Stimulated activated CD8-positive, alpha-beta memory T cell treated with anti-CD3 and anti-CD28 coated beads, Interleukin-4, amount 100 ng/mL, for 4 hours (primary cell): ENCODE results near the gene FGF7.
"Not testable (repeated sequence)": the region's sequence is repeated elsewhere in the genome, so short reads cannot be mapped to it uniquely, and the experiment has no call there.

ENCODE experiments used
- DNase-seq, 2 donors: peaks; one replicate each; pipeline ENCODE4 v3.0.0-alpha.2; 2020; ENCODE audit warnings: low read depth in 2 of 2, low spot score in 1 of 2

The FGF7 gene, protein sequence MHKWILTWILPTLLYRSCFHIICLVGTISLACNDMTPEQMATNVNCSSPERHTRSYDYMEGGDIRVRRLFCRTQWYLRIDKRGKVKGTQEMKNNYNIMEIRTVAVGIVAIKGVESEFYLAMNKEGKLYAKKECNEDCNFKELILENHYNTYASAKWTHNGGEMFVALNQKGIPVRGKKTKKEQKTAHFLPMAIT

DNA sequence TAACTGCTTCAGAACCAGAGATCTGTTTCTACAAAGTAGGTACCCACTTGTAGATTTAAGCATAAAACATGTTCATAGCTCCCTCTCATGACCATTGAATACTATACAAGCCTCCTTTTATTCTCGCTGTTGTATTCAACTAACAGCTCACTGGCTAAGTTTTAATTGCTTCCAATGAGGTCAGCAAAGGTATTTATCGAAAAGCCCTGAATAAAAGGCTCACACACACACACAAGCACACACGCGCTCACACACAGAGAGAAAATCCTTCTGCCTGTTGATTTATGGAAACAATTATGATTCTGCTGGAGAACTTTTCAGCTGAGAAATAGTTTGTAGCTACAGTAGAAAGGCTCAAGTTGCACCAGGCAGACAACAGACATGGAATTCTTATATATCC, at the start of gene FGF7:
TSS of gene FGF7 (plus strand) at position 222 of the 400 bp plus-strand sequence. CDS start 1,056 bp downstream, outside the sequence.
- DNase-seq, result no peak

DNA sequence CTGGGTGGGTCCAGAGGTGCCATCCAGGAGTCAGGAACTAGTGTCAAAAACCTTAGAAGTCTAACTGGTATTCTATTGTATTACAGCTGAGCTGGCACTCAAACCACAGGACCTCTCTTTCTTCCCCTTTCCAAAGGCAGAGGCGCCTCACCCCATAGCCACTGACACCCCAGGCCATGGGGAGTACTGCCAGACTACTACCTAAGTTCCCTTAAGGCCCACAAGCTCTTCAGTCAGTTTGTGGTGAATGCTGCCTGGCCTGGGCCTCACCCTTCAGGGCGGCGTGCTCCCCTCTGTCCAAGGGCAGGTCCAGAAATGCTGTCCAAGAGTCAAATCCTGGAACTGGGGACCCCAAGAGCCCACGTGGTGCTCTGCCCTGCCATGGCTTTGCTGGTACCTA, 43.0 kb upstream of the FGF7 start:
- DNase-seq, result no peak

DNA sequence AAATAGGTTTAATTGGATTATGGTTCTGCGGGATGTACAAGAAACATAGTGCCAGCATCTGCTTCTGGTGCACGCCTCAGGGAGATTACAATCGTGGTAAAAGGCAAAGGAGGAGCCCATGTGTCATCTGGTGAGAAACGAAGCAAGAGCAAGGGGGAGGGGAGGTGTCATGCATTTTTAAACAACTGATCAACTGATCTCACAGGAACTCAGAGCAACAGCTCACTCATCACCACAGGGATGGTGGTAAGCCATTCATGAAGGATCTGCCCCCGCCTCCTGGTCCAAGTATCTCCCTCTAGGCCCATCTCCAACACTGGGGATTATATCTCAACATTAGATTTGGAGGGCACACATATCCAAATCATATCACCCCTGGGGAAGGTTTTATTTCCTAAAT, 42.1 kb upstream of the FGF7 start:
- DNase-seq, result no peak

DNA sequence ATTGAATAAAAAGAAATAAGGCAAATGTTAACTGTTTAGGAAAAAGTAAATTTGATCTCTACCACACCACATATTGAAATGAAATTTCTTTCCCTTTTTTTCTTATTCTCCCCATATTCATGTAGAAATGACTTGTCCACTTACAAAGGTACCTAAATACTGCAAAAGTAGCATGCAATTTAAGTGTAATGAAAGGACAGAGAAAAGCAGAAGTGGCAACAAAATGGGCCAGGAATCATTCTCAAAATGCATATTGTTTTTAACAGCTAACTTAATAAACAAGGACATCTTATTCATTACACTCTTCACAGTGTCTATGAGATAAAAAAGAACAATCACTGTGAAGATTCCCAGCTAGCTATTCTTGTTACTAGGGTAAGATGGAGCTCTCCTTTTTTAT, 40.6 kb upstream of the FGF7 start:
- no peak for DNase-seq

DNA sequence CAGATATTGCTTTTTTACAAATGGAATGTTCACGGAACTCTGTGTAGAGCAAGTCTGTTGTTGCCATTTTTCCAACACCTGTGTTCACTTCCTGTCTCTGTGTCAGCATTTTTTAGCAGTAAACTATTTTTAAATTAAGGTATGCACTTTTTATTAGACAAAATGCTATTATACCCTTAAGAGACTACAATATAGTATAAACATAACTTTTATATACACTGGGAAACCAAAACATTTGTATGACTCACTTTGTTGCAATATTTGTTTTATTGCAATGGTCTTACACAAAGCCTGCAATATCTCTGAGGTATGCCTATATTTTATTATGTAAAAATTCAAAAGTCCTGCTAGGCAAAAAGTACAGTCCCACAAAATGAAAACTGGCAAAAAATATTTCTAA, 39.8 kb upstream of the FGF7 start:
- DNase-seq, result no peak

DNA sequence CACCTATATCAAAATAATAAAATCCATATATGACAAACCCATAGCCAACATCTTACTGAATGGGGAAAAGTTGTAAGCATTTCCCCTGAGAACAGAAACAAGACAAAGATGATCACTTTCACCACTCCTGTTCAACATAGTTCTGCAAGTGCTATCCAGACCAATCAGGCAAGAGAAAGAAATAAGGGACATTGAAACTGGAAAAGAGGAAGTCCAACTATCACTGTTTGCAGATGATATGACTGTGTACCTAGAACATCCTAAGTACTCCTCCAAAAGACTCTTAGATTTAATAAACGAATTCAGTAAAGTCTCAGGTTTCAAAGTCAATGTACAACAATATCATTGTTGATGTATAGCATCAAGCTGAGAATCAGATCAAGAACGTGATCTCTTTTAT, 35.6 kb upstream of the FGF7 start:
- no peak for DNase-seq

DNA sequence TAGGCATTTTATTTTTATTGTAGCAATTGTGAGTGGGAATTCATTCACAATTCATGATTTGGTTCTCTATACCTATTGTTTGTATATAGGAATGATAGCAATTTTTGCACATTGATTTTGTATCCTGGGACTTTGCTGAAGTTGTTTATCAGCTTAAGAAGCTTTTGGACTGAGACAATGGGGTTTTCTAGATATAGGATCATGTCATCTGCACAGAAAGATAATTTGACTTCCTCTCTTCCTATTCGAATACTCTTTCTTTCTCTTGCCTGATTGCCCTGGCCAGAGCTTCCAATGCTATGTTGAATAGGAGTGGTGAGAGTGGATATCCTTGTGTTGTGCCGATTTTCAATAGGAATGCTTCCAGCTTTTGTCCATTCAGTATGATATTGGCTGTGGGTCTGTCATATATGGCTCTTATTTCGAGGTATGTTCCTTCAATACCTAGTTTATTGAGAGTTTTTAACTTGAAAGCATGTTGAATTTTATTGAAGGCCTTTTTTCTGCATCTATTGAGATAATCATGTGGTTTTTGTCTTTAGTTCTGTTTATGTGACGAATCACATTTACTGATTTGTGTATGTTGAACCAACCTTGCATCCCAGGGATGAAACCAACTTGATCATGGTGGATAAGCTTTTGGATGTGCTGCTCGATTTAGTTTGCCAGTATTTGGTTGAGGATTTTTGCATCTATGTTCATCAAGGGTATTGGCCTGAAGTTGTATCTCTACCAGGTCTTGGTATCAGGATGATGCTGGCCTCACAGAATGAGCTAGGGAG, 20.3 kb upstream of the FGF7 start:
- not testable (repeated sequence) for DNase-seq

DNA sequence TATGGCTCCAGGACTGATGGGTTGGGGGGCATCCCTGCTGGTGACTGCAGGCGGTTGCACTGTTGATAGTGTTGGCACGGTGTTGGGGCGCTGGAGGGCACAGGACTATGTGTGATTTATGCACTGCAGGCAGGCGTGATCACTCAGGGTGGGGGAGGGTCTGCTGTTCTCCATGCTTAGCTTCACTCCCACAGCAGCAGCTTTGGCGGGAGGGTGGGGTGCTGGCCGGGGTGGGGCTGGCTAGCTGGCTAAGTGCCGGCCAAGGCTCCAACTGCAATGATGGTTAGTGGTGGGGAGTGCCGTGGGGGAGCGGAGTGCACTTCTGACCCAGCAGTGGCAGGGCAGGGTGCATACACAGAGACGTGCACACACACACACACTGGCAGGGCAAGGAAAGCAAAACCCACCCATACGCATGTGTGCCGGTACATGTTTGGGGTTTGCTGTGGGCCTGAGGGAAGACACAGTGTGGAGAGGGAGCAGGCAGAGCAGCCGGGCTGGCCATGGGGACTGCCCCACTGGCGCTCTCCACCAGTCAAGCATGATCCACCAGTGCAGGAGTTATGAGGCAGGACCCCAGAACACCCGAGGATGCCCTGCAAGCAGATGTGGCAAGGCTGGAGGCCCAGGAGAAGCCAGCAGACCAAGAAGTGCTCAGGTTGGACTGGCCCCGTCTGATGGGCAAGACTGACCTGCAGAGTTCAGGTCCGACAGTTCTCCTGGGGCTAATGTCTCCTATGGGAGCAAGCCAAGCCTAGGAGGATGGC, 16.5 kb upstream of the FGF7 start:
- DNase-seq, result no peak

DNA sequence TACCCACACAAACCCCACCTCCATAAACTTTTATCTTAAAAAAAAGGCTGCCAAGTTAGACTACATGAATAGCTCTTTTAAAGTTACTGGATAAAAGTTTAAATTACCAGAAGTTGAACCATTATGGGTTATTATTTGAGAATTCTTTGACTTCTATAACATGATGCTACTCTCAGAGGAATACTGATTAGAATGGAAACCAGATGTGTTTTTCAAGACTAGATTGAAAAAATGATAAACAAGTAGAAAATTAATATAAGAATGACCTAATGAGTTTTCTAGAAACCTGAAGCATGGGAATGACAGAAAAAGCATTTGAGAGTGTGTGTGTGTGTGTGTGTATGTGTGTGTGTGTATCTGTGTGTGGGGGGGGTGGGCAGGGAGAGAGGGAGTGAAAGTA, 12.4 kb upstream of the FGF7 start:
- no peak for DNase-seq

DNA sequence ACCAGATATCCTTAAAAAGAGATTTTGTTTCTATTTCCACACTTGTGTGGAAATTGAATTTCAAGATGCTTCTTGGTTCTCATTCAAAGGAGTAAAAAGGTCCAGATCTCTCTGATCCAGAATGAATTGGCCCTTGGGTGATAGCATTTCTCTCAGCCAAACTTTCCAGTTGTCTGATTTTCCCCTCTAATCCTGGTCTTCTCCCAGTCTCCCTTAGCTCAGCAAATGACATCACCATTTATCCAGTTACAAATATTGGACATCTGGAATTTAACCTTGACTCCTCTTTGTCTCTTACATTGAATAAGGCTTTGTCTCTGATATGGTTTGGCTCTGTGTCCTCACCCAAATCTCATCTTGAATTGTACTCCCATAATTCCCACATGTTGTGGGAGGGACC, 10.2 kb upstream of the FGF7 start:
- DNase-seq, result no peak

DNA sequence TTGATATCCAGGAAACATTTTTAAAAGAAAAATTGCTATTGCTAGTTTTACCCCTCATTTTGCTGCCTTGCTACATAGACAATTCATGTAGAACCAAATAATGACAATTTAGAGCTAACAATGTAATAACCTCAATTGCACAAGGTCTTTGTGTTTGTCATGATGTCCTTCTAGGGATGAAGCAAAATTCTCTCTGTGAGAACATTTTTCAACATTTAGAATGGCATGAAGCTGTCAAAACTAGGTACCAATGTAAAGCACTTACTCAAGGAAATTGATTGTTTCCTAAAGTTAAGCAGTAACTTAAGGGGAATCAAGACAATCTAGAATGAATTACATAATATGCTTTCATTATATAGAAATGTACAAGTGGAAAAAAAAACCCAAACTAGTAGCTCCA, 7.9 kb upstream of the FGF7 start:
- no peak for DNase-seq

DNA sequence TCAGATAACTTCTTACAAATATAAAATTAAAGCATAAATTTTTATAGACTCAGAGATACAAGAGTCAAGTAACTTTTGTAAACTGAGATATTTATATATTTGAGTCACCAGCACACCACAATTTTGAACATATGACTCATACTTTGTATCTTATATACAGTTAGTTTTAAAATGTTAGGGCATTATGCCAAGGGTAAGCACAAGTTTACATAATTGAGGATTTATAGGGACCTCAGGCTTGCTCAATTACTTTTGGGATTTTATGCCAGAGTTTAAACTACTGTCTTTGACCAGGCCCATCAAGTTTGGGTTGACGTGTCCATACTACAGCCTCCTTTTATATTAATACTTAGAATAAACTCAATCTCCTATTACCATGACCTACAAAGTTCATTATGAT, 7.4 kb upstream of the FGF7 start:
- DNase-seq, result no peak

DNA sequence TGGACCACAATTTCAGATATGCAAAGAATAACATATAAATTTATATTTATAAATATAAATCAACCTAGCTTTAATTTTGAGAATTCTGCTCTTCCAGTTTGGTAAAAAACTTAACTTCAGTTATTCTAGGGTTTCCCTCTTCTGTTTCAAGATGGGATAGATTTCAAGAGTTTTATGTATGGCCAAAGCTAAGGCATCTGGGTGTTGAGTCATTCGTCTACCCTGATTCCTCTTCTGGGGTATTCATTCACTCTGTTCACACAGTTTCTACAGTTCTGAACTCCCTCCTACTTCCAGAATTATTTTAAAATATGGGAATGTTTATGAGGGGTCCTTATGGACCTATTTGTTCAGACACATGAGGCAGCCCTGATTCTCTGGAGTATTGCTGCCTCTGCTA, 4.2 kb upstream of the FGF7 start:
- no peak for DNase-seq

DNA sequence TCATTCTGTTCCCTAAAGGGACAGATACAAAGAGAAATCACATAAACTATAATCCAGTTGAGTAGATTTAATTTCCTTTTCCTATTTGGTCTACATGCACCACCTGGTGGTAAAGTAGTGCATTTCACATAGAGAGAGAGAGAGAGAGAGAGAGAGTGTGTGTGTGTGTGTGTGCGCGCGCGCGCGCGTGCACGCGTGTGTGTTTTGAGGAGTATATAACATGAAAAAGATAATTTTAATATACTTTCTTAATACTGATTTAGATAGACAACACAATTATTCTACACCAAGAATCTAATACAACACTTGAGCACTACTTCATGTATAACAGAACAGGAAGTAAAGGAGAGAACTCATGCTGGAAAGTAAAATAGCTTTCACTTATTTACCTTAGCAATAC, 1.1 kb upstream of the FGF7 start:
- DNase-seq, result no peak

DNA sequence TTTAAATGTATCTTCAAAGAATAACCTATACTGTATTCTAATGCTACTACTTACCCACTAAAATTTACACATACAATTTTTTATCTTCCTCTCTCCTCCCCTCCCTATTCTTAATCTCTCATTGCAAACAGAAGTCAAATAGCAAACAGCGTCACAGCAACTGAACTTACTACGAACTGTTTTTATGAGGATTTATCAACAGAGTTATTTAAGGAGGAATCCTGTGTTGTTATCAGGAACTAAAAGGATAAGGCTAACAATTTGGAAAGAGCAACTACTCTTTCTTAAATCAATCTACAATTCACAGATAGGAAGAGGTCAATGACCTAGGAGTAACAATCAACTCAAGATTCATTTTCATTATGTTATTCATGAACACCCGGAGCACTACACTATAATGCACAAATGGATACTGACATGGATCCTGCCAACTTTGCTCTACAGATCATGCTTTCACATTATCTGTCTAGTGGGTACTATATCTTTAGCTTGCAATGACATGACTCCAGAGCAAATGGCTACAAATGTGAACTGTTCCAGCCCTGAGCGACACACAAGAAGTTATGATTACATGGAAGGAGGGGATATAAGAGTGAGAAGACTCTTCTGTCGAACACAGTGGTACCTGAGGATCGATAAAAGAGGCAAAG, 984 bp downstream of the FGF7 start:
- DNase-seq, result no peak

DNA sequence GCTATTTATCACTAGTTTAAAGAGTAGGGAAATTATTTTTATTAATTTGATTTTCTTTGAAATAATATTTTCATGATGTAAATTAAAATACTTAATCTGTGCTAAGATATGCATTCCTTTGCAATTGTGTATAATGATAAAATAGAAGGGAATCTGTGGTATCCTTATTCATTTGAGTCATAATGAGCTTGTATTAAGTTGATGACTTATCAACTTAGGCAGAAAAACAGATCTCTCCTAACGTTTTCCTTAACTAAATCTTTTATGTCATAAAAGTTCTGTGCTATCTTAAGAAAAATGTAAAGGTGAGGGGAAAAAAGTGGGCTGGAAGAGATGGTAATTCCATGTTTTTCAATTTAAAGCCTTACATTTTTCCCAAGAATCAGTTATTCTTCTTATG, 1.9 kb downstream of the FGF7 start:
- DNase-seq, result no peak

DNA sequence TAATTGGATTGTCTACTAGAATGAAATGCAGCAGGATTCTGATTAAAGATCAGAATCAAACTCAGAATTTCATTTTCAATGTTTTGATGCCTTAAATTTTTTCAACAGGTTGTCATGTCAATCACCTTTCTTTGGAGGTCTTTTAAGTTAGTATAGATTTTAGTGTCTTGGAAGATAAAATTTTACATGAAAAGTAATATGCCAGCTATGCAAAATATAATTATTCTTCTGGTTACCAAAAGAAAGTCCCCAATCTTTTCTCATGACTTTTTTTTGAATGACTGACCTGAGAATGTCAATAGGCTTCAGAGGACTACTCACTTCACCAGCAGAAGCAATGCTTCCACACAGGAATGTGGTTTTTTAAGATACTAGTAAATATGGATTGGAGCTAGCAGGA, 4.3 kb downstream of the FGF7 start:
- DNase-seq, result no peak

DNA sequence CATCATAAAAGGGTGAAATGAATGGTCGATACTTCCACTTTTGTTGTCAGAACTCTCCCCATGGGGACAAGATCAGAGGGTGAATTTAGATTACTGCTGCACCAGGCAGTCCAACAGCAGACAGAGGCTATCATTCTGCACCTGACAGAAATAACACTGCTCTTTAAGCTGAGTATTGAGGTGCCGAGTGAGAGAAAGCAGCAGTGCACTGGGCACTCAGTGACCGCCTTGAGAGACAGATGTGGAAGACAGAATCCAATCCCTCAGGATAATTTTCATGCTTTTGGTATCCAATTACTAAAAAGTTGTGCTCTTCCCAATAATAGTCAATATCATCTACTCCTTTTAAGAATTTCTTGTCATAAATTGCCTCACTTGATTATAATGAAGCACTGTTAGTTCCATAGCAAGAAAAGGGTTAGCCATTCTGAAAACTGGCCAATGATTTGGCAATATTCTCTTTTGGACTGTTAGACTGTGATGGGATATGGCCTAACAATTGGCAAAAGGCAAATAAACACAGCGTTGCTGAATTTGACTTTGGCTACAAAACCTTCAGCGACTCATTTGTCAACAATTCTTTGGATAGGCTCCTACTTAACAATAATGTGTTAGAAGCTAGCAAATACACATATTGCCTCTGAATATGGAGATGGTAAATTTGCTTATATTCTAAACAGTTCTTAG, 5.5 kb downstream of the FGF7 start:
- no peak for DNase-seq

DNA sequence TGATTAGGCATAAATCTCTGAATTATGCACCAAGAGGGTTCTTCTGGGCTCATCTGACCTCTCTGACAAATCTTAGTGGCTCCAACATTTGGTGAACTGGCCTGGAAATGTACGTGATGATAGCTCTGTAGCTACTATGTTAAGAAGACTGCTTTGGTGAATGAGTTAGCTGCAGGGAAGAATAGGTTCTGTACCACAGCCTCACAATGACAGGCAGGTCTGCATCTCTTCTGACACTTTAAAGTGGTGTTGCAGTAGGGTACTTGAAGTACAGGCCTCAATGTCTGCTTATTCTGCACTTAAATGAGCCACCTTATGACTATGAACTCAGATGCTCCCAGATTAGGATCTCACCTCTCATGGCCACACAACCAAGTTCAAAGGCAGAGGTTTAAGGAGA, 7.0 kb downstream of the FGF7 start:
- DNase-seq, result no peak

DNA sequence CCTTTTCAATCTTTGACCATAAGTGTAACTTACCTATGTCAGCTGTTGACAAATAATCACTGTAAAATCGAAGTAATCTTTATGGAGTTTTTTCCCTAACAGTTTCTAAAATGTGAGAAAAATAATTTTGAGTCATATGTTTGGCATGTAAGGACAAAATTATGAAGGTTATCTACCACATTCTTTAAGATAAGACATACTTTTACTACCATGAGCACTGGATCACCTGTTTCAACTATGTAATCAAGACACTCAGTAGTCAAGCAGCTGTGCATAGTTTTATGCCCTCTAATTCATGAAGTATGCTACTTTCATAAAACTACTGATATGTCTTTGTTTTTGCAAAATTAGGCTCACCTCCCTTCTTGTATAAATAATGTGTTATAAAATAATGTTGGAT, 12.1 kb downstream of the FGF7 start:
- no peak for DNase-seq

DNA sequence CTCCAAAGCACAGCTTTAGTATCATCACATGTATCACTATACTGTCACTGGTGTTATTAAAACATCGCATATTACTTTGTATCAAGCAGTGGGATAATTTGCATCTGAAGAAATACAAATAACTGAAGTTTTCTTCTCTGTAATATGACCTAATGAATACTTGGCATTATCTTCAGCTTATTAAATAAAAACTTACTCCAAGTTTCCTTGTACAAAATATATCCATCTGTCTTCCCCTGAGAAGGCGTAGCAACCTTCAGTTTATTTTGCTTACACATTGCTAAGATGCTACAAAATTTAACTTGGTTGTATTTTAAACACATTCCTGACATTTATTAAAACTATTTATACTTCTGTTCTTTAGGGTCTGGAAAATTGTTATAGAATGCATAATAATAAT, 13.7 kb downstream of the FGF7 start:
- DNase-seq, result no peak
